ENCODE data around the gene TRPM3. TPM values are rescaled to one million over a fixed set of nuclear protein-coding genes. Genes with fewer than 3 reads are reported as not detected.

Gene TRPM3
- total and polyA plus RNA-seq, 2 of the 8 experiments (the other 6 are each of a cell fraction or from before 2014, with no cell fraction given) = 2.4 to 10.9 TPM

- FAIRE-seq = no peak
- H3K4me3 ChIP-seq (ENCODE audit: extremely low read depth in 1 of 4, insufficient read depth in 2 of 4, low read depth in 3 of 4, low read length in 4 of 4) = no peak overlapping the region
- CTCF ChIA-PET (ENCODE audit: partially characterized antibody) = no interaction called here
These were observed 462.7 kb downstream of the TRPM3 start for GRCh38 chr9:70658765-70659164.

More at GRCh38 chr9:70658765-70659164, 462.7 kb downstream of the TRPM3 start:
- Histone ChIP-seq H3K56ac (replicated peaks; ENCODE audit: insufficient read length, low read depth, low read length) (no peak overlapping the region), H2AK5ac (ENCODE audit: low read depth, low read length) (no peak overlapping the region), H3K4me1 (replicated peaks in 1 of 4; ENCODE audit: control insufficient read depth in 3 of 4, insufficient read depth in 4 of 4, low read length in 3 of 4) (no peaks in the 10 kb centered on the region), H4K91ac (replicated peaks; ENCODE audit: insufficient read length, low read length) (no peak overlapping the region), H4K20me1 (replicated peaks in 1 of 2; ENCODE audit: control insufficient read depth in 1 of 2, insufficient read depth in 2 of 2, low read length in 2 of 2) (no peaks in the 10 kb centered on the region), H3K14ac (ENCODE audit: insufficient read length) (no peak overlapping the region), H3K4me2 (ENCODE audit: insufficient read depth in 1 of 2, low read depth in 2 of 2, low read length in 2 of 2) (no peak overlapping the region), H3K9ac (replicated peaks in 1 of 4; ENCODE audit: extremely low read depth in 1 of 4, low read depth in 3 of 4, low read length in 3 of 4) (no peak overlapping the region), H3K27me3 (replicated peaks in 1 of 4; ENCODE audit: control insufficient read depth in 3 of 4, extremely low read depth in 1 of 4, insufficient read depth in 3 of 4, low read length in 3 of 4) (no peaks in the 10 kb centered on the region), H3K18ac (ENCODE audit: extremely low read depth, low read length) (no peak overlapping the region), H3K23ac (ENCODE audit: insufficient read length) (no peak overlapping the region), H3K23me2 (ENCODE audit: low read depth, low read length) (no peaks in the 10 kb centered on the region), H3K9me3 (ENCODE audit: insufficient read depth in 2 of 2, low read depth in 1 of 2, low read length in 1 of 2) (peaks cover 4 to 10% of the 10 kb centered on the region in 2 experiments; a peak in 2 of 4 replicates), H2BK120ac (replicated peaks; ENCODE audit: low read depth, low read length) (no peak overlapping the region), H2BK5ac (ENCODE audit: low read depth, low read length) (no peak overlapping the region), H3K36me3 (ENCODE audit: control insufficient read depth in 2 of 4, insufficient read depth in 4 of 4, low read length in 3 of 4) (no peaks in the 10 kb centered on the region; a peak in 1 of 8 replicates), H3K79me1 (ENCODE audit: low read depth, low read length) (no peaks in the 10 kb centered on the region), H4K5ac (ENCODE audit: insufficient read length, low read depth, low read length) (no peak overlapping the region), H2BK15ac (ENCODE audit: low read length) (no peak overlapping the region), H3K27ac (ENCODE audit: low read depth, low read length) (no peak overlapping the region), H3K4ac (replicated peaks; ENCODE audit: insufficient read length, low read depth, low read length) (no peak overlapping the region), H2AFZ (ENCODE audit: low read length) (no peak overlapping the region), H4K8ac (ENCODE audit: extremely low read depth, insufficient read depth, low read length) (no peak overlapping the region), H2BK20ac (ENCODE audit: low read length) (no peak overlapping the region), H2BK12ac (ENCODE audit: low read depth, low read length) (no peak overlapping the region), H3K79me2 (ENCODE audit: control insufficient read depth in 1 of 2, insufficient read depth in 2 of 2, low read length in 2 of 2) (no peaks in the 10 kb centered on the region)
- no peak for DNase-seq (ENCODE audit: low read depth in 1 of 2, low spot score in 2 of 2)
- TF ChIP-seq KDM4A (IDR thresholded peaks at IDR 0.05; ENCODE audit: low read depth, low read length, severe bottlenecking) (no peak), JUN (IDR thresholded peaks at IDR 0.05; ENCODE audit: low read depth, low read length) (no peak), EP300 (IDR thresholded peaks at IDR 0.05; ENCODE audit: borderline replicate concordance in 1 of 2, low read depth in 2 of 2, low read length in 2 of 2) (no peak), YY1 (IDR thresholded peaks at IDR 0.05; ENCODE audit: low read depth, low read length) (no peak), MAFK (IDR thresholded peaks at IDR 0.05; ENCODE audit: low read depth, low read length) (no peak), TCF12 (IDR thresholded peaks at IDR 0.05; ENCODE audit: low read depth, low read length) (no peak), NANOG (IDR thresholded peaks at IDR 0.05; ENCODE audit: insufficient read depth, low read depth, low read length, poor library complexity, severe bottlenecking) (no peak)
- POLR2A ChIA-PET (ENCODE audit: partially characterized antibody) = no interaction called here

Measured in H1 (cell line).